ENCODE measurements around the gene OR4D10. TPM values are rescaled to one million over a fixed set of nuclear protein-coding genes. Genes with fewer than 3 reads are reported as not detected.

OR4D10 gene
- polyA plus RNA-seq, 1 donor from 2014 or later: not detected

Other genes starting within 250 kb of the OR4D10 start
- gene OR5AN1, start 114.4 kb upstream of the OR4D10 start, polyA plus RNA-seq: not detected in 2 replicates
- not detected in 2 replicates for gene OR5A2, start 46.9 kb upstream of the OR4D10 start, polyA plus RNA-seq
- gene OR5A1, start 36.8 kb upstream of the OR4D10 start, polyA plus RNA-seq: not detected in 2 replicates
- gene OR4D6, start 16.4 kb upstream of the OR4D10 start, polyA plus RNA-seq: not detected in 2 replicates
- 1.6 TPM in 1 of 2 replicates, not detected in the other for gene OR4D11, start 30.3 kb downstream of the OR4D10 start, polyA plus RNA-seq
- not detected in 2 replicates for gene OR4D9, start 38.2 kb downstream of the OR4D10 start, polyA plus RNA-seq
- 24.4 and 25.7 TPM in 2 replicates for gene OSBP, start 142.5 kb downstream of the OR4D10 start, polyA plus RNA-seq
- 3.2 and 3.4 TPM in 2 replicates for gene PATL1, start 195.7 kb downstream of the OR4D10 start, polyA plus RNA-seq
- gene OR10V1, start 240.5 kb downstream of the OR4D10 start, polyA plus RNA-seq: not detected in 2 replicates